HFFc6 (cell line): ENCODE data around the gene LIN9. TPM values are rescaled to one million over a fixed set of nuclear protein-coding genes. Genes with fewer than 3 reads are reported as not detected.

Experiments used
- DNase-seq: peaks from one replicate; pipeline ENCODE4 v3.0.0-alpha.2; 2018
- H3K27ac Mint-ChIP-seq: 2 replicates; pipeline ENCODE4 v1.8.0; 2020; ENCODE audit warnings: mild to moderate bottlenecking, mixed read lengths
- H3K27me3 Mint-ChIP-seq: 2 replicates; pipeline ENCODE4 v1.8.0; 2021; ENCODE audit warnings: mild to moderate bottlenecking, moderate library complexity, mixed read lengths; ENCODE audit not compliant: insufficient read depth
- H3K36me3 Mint-ChIP-seq: 2 replicates; pipeline ENCODE4 v1.8.0; 2021; ENCODE audit warnings: low read depth, mixed read lengths
- H3K4me1 Mint-ChIP-seq: 2 replicates; pipeline ENCODE4 v1.8.0; 2020; ENCODE audit warnings: low read depth, mixed read lengths
- H3K4me3 Mint-ChIP-seq: 2 replicates; pipeline ENCODE4 v1.8.0; 2020; ENCODE audit warnings: mild to moderate bottlenecking, moderate library complexity, mixed read lengths
- H3K9me3 Mint-ChIP-seq: 2 replicates; pipeline ENCODE4 v1.8.0; 2020; ENCODE audit warnings: mild to moderate bottlenecking, mixed read lengths
- total RNA-seq, 6 experiments: library from RNA; stranded (reverse); fragmentation: NEBNext Ultra II Directional; extraction: Animal tissue kit (Norgen Biotek cat#: 25700); gene quantifications; 2 replicates in 1 of 6; 3 replicates in 5 of 6; pipeline ENCODE4 v1.2.3, GENCODE V29; 2021
- TF ChIP-seq, protein P1 (sequence below): fragments of 200-600 bp; sonication (generic); IDR thresholded peaks from 2 replicates; pipeline ENCODE4 v1.5.0; 2021; ENCODE audit warnings: antibody characterized with exemption, mild to moderate bottlenecking

The LIN9 gene
- total RNA-seq, 6 experiments from 2014 or later = 3.6 to 5.2 (median 4.5) TPM

DNA sequence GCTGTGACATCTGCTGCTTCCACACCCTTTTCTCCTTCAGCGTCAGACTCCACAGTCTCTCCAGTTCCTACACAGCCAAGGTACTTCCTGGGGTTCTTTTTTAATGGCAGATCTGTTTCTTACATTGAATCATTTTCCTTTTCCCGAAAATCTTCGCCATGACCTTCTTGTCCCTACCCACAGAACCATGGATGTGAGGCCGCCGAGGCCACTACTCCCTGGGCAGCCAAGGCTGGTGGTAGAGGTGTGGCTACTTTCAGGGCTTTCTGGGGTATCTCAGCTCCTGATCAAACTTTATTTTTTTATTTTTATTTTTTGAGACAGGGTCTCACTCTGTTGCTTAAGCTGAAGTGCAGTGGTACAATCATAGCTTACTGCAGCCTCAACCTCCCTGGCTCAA lies 9.5 kb upstream of the LIN9 start:
- Mint-ChIP-seq H3K4me1 (no peaks in the 10 kb centered on the region), H3K9me3 (no peaks in the 10 kb centered on the region), H3K36me3 (peaks cover 6% of the 10 kb centered on the region; the same call in 1 of the 2 replicates), H3K27ac (no peak overlapping the region), H3K27me3 (peaks cover 15% of the 10 kb centered on the region), H3K4me3 (no peak overlapping the region)
- no peak for DNase-seq
- TF ChIP-seq, protein P1, sequence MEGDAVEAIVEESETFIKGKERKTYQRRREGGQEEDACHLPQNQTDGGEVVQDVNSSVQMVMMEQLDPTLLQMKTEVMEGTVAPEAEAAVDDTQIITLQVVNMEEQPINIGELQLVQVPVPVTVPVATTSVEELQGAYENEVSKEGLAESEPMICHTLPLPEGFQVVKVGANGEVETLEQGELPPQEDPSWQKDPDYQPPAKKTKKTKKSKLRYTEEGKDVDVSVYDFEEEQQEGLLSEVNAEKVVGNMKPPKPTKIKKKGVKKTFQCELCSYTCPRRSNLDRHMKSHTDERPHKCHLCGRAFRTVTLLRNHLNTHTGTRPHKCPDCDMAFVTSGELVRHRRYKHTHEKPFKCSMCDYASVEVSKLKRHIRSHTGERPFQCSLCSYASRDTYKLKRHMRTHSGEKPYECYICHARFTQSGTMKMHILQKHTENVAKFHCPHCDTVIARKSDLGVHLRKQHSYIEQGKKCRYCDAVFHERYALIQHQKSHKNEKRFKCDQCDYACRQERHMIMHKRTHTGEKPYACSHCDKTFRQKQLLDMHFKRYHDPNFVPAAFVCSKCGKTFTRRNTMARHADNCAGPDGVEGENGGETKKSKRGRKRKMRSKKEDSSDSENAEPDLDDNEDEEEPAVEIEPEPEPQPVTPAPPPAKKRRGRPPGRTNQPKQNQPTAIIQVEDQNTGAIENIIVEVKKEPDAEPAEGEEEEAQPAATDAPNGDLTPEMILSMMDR = no peak

DNA sequence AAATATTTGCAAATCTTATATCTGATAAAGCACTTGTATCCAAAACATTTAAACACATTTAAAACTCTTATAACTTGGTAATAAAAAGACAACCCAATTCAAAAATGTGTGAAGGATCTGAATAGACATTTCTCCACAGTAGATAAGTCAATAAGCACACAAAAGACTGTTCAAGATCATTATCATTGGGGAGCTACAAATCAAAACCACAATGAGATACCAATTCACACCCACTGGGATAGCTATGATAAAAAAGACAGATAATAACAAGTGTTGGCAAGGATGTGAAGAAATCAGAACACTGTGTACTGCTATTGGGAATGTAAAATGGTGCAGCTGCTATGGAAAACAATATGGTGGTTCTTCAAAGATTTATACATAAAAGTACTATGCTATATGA lies 5.1 kb upstream of the LIN9 start:
- TF ChIP-seq, protein P1 = no peak
- peaks cover 18% of the 10 kb centered on the region for H3K27me3 Mint-ChIP-seq
- H3K27ac Mint-ChIP-seq = no peak overlapping the region
- H3K36me3 Mint-ChIP-seq = peaks cover 6% of the 10 kb centered on the region; the same call in 1 of the 2 replicates
- H3K4me1 Mint-ChIP-seq = peaks cover 11% of the 10 kb centered on the region
- no peaks in the 10 kb centered on the region for H3K9me3 Mint-ChIP-seq
- H3K4me3 Mint-ChIP-seq = no peak overlapping the region
- DNase-seq = no peak

DNA sequence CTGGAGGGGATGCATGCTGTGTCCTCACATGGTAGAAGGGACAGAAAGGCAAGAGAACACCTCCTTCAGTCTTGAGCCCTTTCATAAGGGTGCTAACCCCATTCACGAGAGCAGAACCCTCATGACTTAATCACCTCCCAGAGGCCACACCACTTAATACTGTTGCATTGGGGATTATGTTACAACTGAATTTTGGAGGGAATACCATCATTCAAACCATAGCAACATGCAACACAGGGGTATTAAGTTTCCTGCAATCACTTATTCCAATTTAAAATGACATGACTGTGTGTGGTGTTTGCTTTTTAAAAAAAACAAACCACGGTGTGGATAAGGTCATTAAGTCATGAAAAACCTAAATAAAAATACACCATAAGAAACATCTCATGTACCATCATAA lies 3.1 kb upstream of the LIN9 start:
- TF ChIP-seq, protein P1 = no peak
- peaks cover 10% of the 10 kb centered on the region for H3K27me3 Mint-ChIP-seq
- H3K9me3 Mint-ChIP-seq = no peaks in the 10 kb centered on the region
- H3K4me3 Mint-ChIP-seq = no peak overlapping the region
- peaks cover 17% of the 10 kb centered on the region for H3K4me1 Mint-ChIP-seq
- H3K27ac Mint-ChIP-seq = no peak overlapping the region
- DNase-seq = no peak
- no peaks in the 10 kb centered on the region for H3K36me3 Mint-ChIP-seq

DNA sequence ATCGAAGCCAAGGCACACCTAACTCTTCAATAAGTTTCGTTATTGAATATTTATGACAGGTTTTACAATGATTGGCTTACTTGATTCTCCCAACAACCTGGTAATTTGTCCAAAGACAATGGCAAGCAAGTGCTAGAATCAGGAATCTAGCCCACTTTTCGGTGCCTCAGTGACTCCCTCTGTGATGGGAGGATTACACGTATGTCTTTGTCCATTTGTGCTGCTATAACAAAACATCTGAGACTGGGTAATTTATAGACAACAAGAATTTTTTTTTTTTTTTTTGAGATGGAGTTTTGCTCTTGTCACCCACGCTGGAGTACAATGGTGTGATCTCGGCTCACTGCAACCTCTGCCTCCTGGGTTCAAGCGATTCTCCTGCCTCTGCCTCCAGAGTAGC lies 2.4 kb upstream of the LIN9 start:
- no peak overlapping the region for H3K4me3 Mint-ChIP-seq
- H3K9me3 Mint-ChIP-seq = no peaks in the 10 kb centered on the region
- no peaks in the 10 kb centered on the region for H3K36me3 Mint-ChIP-seq
- no peak overlapping the region for H3K27ac Mint-ChIP-seq
- TF ChIP-seq, protein P1 = no peak
- DNase-seq = no peak
- H3K27me3 Mint-ChIP-seq = peaks cover 9% of the 10 kb centered on the region
- H3K4me1 Mint-ChIP-seq = peaks cover 17% of the 10 kb centered on the region

DNA sequence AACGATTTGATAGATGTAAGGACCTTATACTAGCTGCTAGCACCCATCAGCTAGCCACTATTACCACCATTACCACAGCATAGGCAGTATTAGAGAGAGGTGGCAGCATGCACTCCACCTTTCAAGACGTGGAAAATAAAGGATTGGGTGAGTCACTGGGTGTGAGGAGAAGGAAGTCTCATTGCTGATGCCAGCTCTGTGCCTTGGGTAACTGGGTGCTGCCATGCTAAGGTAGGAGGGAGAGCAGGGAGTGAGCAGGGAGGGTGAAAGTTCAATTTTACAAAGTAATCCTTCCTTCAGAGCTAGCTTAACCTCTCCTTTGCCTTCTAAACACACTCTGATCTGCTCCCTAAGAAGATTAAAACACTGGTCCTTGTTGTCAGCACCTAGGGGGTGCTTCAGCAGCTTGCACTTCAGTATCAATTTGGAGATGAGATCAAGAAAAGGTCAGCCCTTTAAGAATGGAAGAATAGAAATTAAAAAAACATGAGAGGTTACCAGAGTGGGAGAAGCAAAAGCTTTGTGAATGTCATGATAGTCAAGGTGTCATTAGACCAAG lies 1.8 kb upstream of the LIN9 start:
- Mint-ChIP-seq H3K4me3 (no peak overlapping the region), H3K27me3 (peaks cover 6% of the 10 kb centered on the region; the same call in 1 of the 2 replicates), H3K36me3 (no peaks in the 10 kb centered on the region), H3K27ac (no peak overlapping the region), H3K9me3 (no peaks in the 10 kb centered on the region), H3K4me1 (peaks cover 23% of the 10 kb centered on the region)
- TF ChIP-seq, protein P1 = no peak
- DNase-seq = no peak

DNA sequence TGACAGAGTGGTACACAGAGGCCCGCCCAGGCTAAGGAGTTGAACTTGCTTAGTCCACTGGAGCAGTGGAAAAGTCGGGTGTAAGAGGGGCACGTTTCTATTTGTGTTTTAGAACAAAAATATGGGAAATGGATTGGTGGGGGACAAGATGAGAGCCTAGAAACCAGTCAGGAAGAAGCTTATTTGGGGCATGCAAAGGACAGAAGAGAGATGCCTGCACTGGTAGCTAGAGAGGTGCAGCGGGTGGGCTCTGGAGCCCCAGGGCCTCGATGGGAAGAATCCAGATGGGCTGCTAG lies 1.2 kb upstream of the LIN9 start:
- Mint-ChIP-seq H3K27ac (no peak overlapping the region; the same call in 1 of the 2 replicates), H3K4me1 (peaks cover 26% of the 10 kb centered on the region), H3K27me3 (peaks cover 6% of the 10 kb centered on the region; the same call in 1 of the 2 replicates), H3K9me3 (no peaks in the 10 kb centered on the region), H3K36me3 (no peaks in the 10 kb centered on the region), H3K4me3 (peak overlapping the region; percentile 87)
- DNase-seq = no peak
- TF ChIP-seq, protein P1 = no peak
